Activated CD4-positive, alpha-beta T cell treated with anti-CD3 and anti-CD28 coated beads, Interleukin-10, Interleukin-2, amounts not matched to agents 100 ng/mL and 50 ng/mL, durations not matched to agents 16 hours and 8 hours (primary cell): ENCODE measurements around the gene EFCAB8.

ENCODE experiments used
- DNase-seq: peaks from one replicate; pipeline ENCODE4 v3.0.0-alpha.2; 2020

The EFCAB8 gene

GRCh38 chr20:32989507-32990283 is 131.0 kb downstream of the EFCAB8 start:
- no peak for DNase-seq

- no peak for DNase-seq
Measured at GRCh38 chr20:32990426-32990825, 131.7 kb downstream of the EFCAB8 start.

GRCh38 chr20:32991383-32991782 is 132.7 kb downstream of the EFCAB8 start:
- DNase-seq, result no peak

- DNase-seq, result no peak
Measured at GRCh38 chr20:32991792-32992641, 133.3 kb downstream of the EFCAB8 start.

GRCh38 chr20:32993496-32994050 is 134.8 kb downstream of the EFCAB8 start:
- no peak for DNase-seq

- DNase-seq, result no peak
Measured at GRCh38 chr20:32995802-32996201, 137.1 kb downstream of the EFCAB8 start.

- DNase-seq, result no peak
Measured at GRCh38 chr20:32997431-32997830, 138.7 kb downstream of the EFCAB8 start.

- no peak for DNase-seq
Measured at GRCh38 chr20:32999603-33000250, 141.0 kb downstream of the EFCAB8 start.

GRCh38 chr20:33000802-33001466 is 142.2 kb downstream of the EFCAB8 start:
- no peak for DNase-seq

GRCh38 chr20:33002087-33002808 is 143.5 kb downstream of the EFCAB8 start:
- no peak for DNase-seq

GRCh38 chr20:33004141-33004751 is 145.5 kb downstream of the EFCAB8 start, which contains the start of gene SUN5:
SUN5 (minus strand) TSS chr20:33004433; CDS start chr20:33004340, 93 bp downstream.
- no peak for DNase-seq

GRCh38 chr20:33005132-33005566 is 146.4 kb downstream of the EFCAB8 start:
- peak; percentile 56 for DNase-seq

- DNase-seq, result no peak
Measured at GRCh38 chr20:33005908-33006775, 147.4 kb downstream of the EFCAB8 start.

- no peak for DNase-seq
Measured at GRCh38 chr20:33006776-33007375, 148.2 kb downstream of the EFCAB8 start.

- no peak for DNase-seq
Measured at GRCh38 chr20:33007376-33008335, 148.9 kb downstream of the EFCAB8 start, which contains the start of gene BPIFB2. BPIFB2 (plus strand) TSS chr20:33007704; CDS start chr20:33008575, 871 bp downstream.

- DNase-seq, result no peak
Measured at GRCh38 chr20:33008336-33009213, 149.9 kb downstream of the EFCAB8 start.
